ENCODE results near the gene ECHS1. TPM values are rescaled to one million over a fixed set of nuclear protein-coding genes. Genes with fewer than 3 reads are reported as not detected.

Gene ECHS1
- total and polyA plus RNA-seq, 9 of the 15 experiments (the other 6 are each of a cell fraction or from before 2014, with no cell fraction given), result 16.6 to 100 (median 68.1) TPM

- TF ChIP-seq, protein P1, sequence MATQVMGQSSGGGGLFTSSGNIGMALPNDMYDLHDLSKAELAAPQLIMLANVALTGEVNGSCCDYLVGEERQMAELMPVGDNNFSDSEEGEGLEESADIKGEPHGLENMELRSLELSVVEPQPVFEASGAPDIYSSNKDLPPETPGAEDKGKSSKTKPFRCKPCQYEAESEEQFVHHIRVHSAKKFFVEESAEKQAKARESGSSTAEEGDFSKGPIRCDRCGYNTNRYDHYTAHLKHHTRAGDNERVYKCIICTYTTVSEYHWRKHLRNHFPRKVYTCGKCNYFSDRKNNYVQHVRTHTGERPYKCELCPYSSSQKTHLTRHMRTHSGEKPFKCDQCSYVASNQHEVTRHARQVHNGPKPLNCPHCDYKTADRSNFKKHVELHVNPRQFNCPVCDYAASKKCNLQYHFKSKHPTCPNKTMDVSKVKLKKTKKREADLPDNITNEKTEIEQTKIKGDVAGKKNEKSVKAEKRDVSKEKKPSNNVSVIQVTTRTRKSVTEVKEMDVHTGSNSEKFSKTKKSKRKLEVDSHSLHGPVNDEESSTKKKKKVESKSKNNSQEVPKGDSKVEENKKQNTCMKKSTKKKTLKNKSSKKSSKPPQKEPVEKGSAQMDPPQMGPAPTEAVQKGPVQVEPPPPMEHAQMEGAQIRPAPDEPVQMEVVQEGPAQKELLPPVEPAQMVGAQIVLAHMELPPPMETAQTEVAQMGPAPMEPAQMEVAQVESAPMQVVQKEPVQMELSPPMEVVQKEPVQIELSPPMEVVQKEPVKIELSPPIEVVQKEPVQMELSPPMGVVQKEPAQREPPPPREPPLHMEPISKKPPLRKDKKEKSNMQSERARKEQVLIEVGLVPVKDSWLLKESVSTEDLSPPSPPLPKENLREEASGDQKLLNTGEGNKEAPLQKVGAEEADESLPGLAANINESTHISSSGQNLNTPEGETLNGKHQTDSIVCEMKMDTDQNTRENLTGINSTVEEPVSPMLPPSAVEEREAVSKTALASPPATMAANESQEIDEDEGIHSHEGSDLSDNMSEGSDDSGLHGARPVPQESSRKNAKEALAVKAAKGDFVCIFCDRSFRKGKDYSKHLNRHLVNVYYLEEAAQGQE (IDR thresholded peaks at IDR 0.05; ENCODE audit: borderline replicate concordance), result peak; percentile 50; the same call in 1 of the 2 replicates
- TF ChIP-seq, protein P1 (CRISPR knock-in tag; IDR thresholded peaks at IDR 0.05; ENCODE audit: low read depth), result no peak
- TF ChIP-seq NFE2L1 (tag; IDR thresholded peaks at IDR 0.05; ENCODE audit: borderline replicate concordance, low read depth), result no peak
- TF ChIP-seq ZNF699 (CRISPR knock-in tag; IDR thresholded peaks at IDR 0.05; ENCODE audit: insufficient replicate concordance), result no peak
- TF ChIP-seq TCF3 (CRISPR knock-in tag; IDR thresholded peaks at IDR 0.05), result no peak
- no peak for TF ChIP-seq TCFL5 (CRISPR knock-in tag; conservative IDR thresholded peaks at IDR 0.05)
- TF ChIP-seq, protein P2, sequence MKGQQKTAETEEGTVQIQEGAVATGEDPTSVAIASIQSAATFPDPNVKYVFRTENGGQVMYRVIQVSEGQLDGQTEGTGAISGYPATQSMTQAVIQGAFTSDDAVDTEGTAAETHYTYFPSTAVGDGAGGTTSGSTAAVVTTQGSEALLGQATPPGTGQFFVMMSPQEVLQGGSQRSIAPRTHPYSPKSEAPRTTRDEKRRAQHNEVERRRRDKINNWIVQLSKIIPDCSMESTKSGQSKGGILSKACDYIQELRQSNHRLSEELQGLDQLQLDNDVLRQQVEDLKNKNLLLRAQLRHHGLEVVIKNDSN (CRISPR knock-in tag; IDR thresholded peaks at IDR 0.05), result no peak
- TF ChIP-seq, protein P3, sequence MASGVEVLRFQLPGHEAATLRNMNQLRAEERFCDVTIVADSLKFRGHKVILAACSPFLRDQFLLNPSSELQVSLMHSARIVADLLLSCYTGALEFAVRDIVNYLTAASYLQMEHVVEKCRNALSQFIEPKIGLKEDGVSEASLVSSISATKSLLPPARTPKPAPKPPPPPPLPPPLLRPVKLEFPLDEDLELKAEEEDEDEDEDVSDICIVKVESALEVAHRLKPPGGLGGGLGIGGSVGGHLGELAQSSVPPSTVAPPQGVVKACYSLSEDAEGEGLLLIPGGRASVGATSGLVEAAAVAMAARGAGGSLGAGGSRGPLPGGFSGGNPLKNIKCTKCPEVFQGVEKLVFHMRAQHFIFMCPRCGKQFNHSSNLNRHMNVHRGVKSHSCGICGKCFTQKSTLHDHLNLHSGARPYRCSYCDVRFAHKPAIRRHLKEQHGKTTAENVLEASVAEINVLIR (CRISPR knock-in tag; IDR thresholded peaks at IDR 0.05), result no peak
- TF ChIP-seq NFXL1 (CRISPR knock-in tag; IDR thresholded peaks at IDR 0.05), result no peak
- no peak for TF ChIP-seq NFRKB (IDR thresholded peaks at IDR 0.05; ENCODE audit: low read depth)
- TF ChIP-seq ZNF212 (CRISPR knock-in tag; IDR thresholded peaks at IDR 0.05), result no peak
- no peak for TF ChIP-seq EP300 (IDR thresholded peaks at IDR 0.05; ENCODE audit: low read length)
- peak; percentile 73 for TF ChIP-seq CREM (IDR thresholded peaks at IDR 0.05; ENCODE audit: low read depth)
- no peak for TF ChIP-seq DPF2 (IDR thresholded peaks at IDR 0.05)
- no peak for TF ChIP-seq XRCC3 (IDR thresholded peaks at IDR 0.05)
- TF ChIP-seq, protein P4, sequence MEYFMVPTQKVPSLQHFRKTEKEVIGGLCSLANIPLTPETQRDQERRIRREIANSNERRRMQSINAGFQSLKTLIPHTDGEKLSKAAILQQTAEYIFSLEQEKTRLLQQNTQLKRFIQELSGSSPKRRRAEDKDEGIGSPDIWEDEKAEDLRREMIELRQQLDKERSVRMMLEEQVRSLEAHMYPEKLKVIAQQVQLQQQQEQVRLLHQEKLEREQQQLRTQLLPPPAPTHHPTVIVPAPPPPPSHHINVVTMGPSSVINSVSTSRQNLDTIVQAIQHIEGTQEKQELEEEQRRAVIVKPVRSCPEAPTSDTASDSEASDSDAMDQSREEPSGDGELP (CRISPR knock-in tag; IDR thresholded peaks at IDR 0.05; ENCODE audit: borderline replicate concordance), result peak; percentile 80
- TF ChIP-seq, protein P5, sequence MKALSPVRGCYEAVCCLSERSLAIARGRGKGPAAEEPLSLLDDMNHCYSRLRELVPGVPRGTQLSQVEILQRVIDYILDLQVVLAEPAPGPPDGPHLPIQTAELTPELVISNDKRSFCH (CRISPR knock-in tag; IDR thresholded peaks at IDR 0.05), result no peak
- TF ChIP-seq, protein P5 (tag; IDR thresholded peaks at IDR 0.05), result no peak
- no peak for TF ChIP-seq ZNF76 (CRISPR knock-in tag; IDR thresholded peaks at IDR 0.05; ENCODE audit: borderline replicate concordance)
Measured at GRCh38 chr10:133318494-133319127, 54.5 kb downstream of the ECHS1 start (continued).
